Upper lobe of left lung (tissue), 6 donors: Measurements from ENCODE around the gene DPF3. TPM values are rescaled to one million over a fixed set of nuclear protein-coding genes. Genes with fewer than 3 reads are reported as not detected.

Experiments
- ATAC-seq, 2 donors: fragments of 200-7000 bp; cut with Tn5 transposase; one replicate each; pipeline ENCODE4 v1.9.1; 2022; ENCODE audit warnings: mild to moderate bottlenecking in 2 of 2, moderate library complexity in 2 of 2; ENCODE audit not compliant: low FRiP score in 2 of 2
- DNase-seq, 2 donors: peaks; one replicate each; pipeline ENCODE4 v3.0.0-alpha.2; 2019 to 2020
- H3K27ac ChIP-seq, 4 donors: fragments of 200-600 bp; sonication (generic); one replicate each; pipeline ENCODE4 v1.5.1; 2016 to 2019
- H3K27me3 ChIP-seq, 4 donors: fragments of 200-600 bp; sonication (generic); one replicate each; pipeline ENCODE4 v1.5.1; 2017 to 2019
- H3K36me3 ChIP-seq, 4 donors: fragments of 200-600 bp; sonication (generic); one replicate each; pipeline ENCODE4 v1.5.1; 2016 to 2019
- H3K4me1 ChIP-seq, 4 donors: fragments of 200-600 bp; sonication (generic); one replicate each; pipeline ENCODE4 v1.5.1; 2018 to 2019
- H3K4me3 ChIP-seq, 4 donors: fragments of 200-600 bp; sonication (generic); one replicate each; pipeline ENCODE4 v1.5.1; 2017 to 2019; ENCODE audit warnings: mild to moderate bottlenecking in 2 of 4, moderate library complexity in 1 of 4
- H3K9me3 ChIP-seq, 4 donors: fragments of 200-600 bp; sonication (generic); one replicate each; pipeline ENCODE4 v1.5.1; 2018 to 2019
- EP300 ChIP-seq, 4 donors: sonication (generic); formaldehyde crosslinking; IDR thresholded peaks; one replicate each; pipeline ENCODE4 v1.5.1; 2017; ENCODE audit warnings: antibody characterized with exemption in 4 of 4, control low read depth in 2 of 4
- POLR2A ChIP-seq, 4 donors: fragments of 450-650 bp; IDR thresholded peaks; one replicate each; pipeline ENCODE4 v1.5.1; 2016 to 2017; ENCODE audit warnings: antibody characterized with exemption in 4 of 4, mild to moderate bottlenecking in 2 of 4
- POLR2AphosphoS5 ChIP-seq, 2 donors: sonication (generic); formaldehyde crosslinking; IDR thresholded peaks; one replicate each; pipeline ENCODE4 v1.5.1; 2017; ENCODE audit warnings: antibody characterized with exemption in 2 of 2
- WGBS, 2 donors: methylation state at CpG; one replicate each; pipeline ENCODE4 v1.1.5; 2017 to 2018; 5-methylcytosine and 5-hydroxymethylcytosine counted together
- total RNA-seq, 6 donors: library from RNA; depleted of rRNA in 4 of 6; stranded (reverse); fragments of >200 nt in 4 of 6; gene quantifications; one replicate each; pipeline versions ENCODE4 v1.1.0 to v1.2.1, GENCODE V29; 2016 to 2021
- TF ChIP-seq, protein P1 (sequence below), 6 experiments: fragments of 450-650 bp in 4 of 6; fragments of 200-600 bp in 2 of 6; sonication (generic) in 2 of 6; IDR thresholded peaks; one replicate each; pipeline ENCODE4 v1.5.1; 2016 to 2019; ENCODE audit warnings: antibody characterized with exemption in 6 of 6
- donor health status: DM: no; HTN: no; CAD: no; lungs with moderate emphysema.
- donor health status: DM: no; HTN: yes; CAD: no; lungs with severe emphysema.

The DPF3 gene
- total RNA-seq, 6 donors from 2014 or later = 0.30 to 1.3 (median 1.0) TPM

DNA sequence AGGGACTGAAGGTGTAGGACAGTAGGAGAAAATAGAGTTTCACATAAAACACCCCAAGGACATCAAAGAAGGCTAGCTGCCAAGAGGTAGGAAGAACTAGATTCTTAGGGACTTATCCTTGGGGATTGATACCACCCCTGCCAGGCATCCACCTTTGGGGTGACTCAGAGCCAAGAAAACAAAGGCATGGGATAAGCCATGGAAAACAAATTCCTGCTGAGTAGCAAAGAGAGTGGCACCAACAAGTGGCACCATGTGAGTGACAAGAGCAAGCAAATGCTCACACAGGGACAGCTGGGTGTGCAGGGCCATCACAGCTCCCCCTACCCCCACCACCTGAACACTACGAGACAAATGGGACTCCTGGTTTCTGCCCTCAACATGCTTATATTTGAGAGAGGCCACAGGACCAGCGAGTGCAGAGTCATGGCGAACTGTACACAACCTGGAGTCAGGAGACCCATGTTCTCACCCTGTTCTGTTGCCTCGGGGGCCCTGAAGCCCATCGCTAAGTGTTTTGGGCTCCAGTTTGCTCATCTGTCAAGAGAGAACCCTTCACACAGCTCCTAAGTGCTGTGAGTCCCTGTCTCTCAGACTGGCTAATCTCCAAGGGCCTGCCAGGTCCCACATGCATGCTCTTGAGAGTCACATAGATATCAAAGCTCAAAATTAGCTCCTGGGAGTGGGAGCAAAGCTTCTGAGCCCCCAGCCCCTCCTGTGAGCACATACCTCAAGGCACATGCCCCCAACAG lies 91.9 kb downstream of the DPF3 start:
- Histone ChIP-seq H3K27me3 (no peaks in the 10 kb centered on the region), H3K27ac (no peak overlapping the region), H3K9me3 (no peaks in the 10 kb centered on the region), H3K4me3 (no peak overlapping the region), H3K36me3 (no peaks in the 10 kb centered on the region), H3K4me1 (no peaks in the 10 kb centered on the region)
- TF ChIP-seq, protein P1, sequence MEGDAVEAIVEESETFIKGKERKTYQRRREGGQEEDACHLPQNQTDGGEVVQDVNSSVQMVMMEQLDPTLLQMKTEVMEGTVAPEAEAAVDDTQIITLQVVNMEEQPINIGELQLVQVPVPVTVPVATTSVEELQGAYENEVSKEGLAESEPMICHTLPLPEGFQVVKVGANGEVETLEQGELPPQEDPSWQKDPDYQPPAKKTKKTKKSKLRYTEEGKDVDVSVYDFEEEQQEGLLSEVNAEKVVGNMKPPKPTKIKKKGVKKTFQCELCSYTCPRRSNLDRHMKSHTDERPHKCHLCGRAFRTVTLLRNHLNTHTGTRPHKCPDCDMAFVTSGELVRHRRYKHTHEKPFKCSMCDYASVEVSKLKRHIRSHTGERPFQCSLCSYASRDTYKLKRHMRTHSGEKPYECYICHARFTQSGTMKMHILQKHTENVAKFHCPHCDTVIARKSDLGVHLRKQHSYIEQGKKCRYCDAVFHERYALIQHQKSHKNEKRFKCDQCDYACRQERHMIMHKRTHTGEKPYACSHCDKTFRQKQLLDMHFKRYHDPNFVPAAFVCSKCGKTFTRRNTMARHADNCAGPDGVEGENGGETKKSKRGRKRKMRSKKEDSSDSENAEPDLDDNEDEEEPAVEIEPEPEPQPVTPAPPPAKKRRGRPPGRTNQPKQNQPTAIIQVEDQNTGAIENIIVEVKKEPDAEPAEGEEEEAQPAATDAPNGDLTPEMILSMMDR (IDR thresholded peaks at IDR 0.05) = no peak
- TF ChIP-seq POLR2A (IDR thresholded peaks at IDR 0.05) (no peak), POLR2AphosphoS5 (IDR thresholded peaks at IDR 0.05) (no peak), EP300 (IDR thresholded peaks at IDR 0.05) (no peak)
- 71 to 89% methylated on average over 5 of the region's 5 CpGs for WGBS, 2 donors
- no peak for ATAC-seq
- DNase-seq = no peak

- Histone ChIP-seq H3K36me3 (no peaks in the 10 kb centered on the region), H3K4me3 (no peak overlapping the region), H3K9me3 (no peaks in the 10 kb centered on the region), H3K27me3 (no peaks in the 10 kb centered on the region), H3K4me1 (no peaks in the 10 kb centered on the region), H3K27ac (no peak overlapping the region)
- ATAC-seq = no peak
- DNase-seq = no peak
- WGBS, 2 donors = 74 to 81% methylated on average over 4 of the region's 4 CpGs
- TF ChIP-seq POLR2A (IDR thresholded peaks at IDR 0.05) (no peak), POLR2AphosphoS5 (IDR thresholded peaks at IDR 0.05) (no peak)
- TF ChIP-seq, protein P1 (IDR thresholded peaks at IDR 0.05) = no peak
Observed at GRCh38 chr14:72801381-72801812, 92.5 kb downstream of the DPF3 start.

DNA sequence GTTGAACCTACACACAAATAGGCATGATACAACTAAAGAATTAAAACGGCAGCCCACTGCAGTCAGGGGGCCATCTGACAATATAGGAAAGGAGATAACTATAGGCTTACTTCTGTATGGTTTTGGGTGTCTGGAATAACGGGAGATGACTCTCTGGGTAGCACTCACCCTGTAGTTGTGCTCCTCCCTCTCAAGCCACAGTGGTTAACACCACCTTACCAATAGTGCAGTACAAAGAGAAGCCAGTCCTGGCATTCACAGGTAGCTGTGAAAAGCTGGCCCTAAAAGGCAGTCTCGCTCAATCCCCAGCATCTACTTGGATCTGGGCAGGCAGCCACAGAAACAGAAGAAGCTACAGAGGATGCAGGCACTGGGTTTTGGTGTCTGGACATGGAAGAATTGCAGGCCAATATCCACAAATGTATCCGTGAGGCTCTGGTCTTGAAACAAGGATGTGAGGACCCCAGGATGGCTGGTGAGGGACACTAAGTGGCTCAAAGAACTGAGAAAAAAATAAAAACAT lies 93.0 kb downstream of the DPF3 start:
- Histone ChIP-seq H3K27me3 (no peaks in the 10 kb centered on the region), H3K9me3 (no peaks in the 10 kb centered on the region), H3K4me3 (no peak overlapping the region), H3K27ac (no peak overlapping the region), H3K4me1 (no peaks in the 10 kb centered on the region), H3K36me3 (no peaks in the 10 kb centered on the region)
- no peak for DNase-seq
- TF ChIP-seq EP300 (IDR thresholded peaks at IDR 0.05) (no peak), POLR2AphosphoS5 (IDR thresholded peaks at IDR 0.05) (no peak), POLR2A (IDR thresholded peaks at IDR 0.05) (no peak)
- TF ChIP-seq, protein P1 (IDR thresholded peaks at IDR 0.05) = no peak
- ATAC-seq = no peak
- WGBS, 2 donors = 78 to 90% methylated on average over 4 of the region's 4 CpGs

DNA sequence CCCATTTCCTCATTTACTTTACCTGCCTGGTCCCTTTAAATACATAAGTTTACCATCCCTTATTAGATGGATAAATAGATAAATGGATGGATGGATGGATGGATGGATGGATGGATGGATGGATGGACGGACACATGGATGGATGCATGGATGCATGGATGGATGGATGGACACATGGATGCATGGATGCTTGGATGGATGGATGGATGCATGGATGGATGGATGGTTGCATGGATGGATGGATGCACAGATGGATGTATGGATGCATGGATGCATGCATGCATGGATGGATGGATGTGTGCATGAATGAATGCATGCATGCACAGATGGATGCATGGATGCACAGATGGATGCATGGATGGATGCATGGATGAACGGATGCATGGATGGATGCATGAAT lies 93.6 kb downstream of the DPF3 start:
- Histone ChIP-seq H3K27ac (no peak overlapping the region), H3K9me3 (no peaks in the 10 kb centered on the region), H3K36me3 (no peaks in the 10 kb centered on the region), H3K4me1 (no peaks in the 10 kb centered on the region), H3K27me3 (no peaks in the 10 kb centered on the region), H3K4me3 (no peak overlapping the region)
- ATAC-seq (no peak), DNase-seq (no peak)
- TF ChIP-seq EP300 (IDR thresholded peaks at IDR 0.05) (no peak), POLR2AphosphoS5 (IDR thresholded peaks at IDR 0.05) (no peak), POLR2A (IDR thresholded peaks at IDR 0.05) (no peak)
- TF ChIP-seq, protein P1 (IDR thresholded peaks at IDR 0.05) = no peak
- 91 to 94% methylated on average over 2 of the region's 2 CpGs for WGBS, 2 donors

DNA sequence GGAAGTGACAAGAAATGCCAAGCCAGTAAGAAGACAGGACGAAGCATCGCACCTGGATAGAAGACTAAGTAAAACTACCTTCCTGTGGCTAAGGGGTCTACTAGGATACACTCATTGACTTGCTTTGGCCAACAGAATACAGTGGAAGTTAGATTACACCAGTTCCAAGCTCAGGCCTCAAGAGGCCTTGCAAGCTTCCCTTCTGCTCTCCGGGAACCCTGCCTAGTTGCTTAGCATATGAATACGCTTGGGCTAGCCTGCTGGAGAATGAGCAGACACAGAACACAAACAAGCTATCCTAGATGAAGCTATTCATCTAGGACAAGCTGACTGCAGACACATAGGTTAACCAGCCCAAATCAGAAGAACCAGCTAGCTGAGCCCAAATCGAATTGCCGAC lies 97.0 kb downstream of the DPF3 start:
- DNase-seq (no peak), ATAC-seq (no peak)
- no peaks in the 10 kb centered on the region for H3K36me3 ChIP-seq
- H3K27me3 ChIP-seq = no peaks in the 10 kb centered on the region
- H3K27ac ChIP-seq = no peak overlapping the region
- H3K4me3 ChIP-seq = no peak overlapping the region
- 95 to 97% methylated on average over 6 of the region's 6 CpGs for WGBS, 2 donors
- H3K4me1 ChIP-seq = no peaks in the 10 kb centered on the region
- H3K9me3 ChIP-seq = no peaks in the 10 kb centered on the region
- TF ChIP-seq, protein P1 (IDR thresholded peaks at IDR 0.05) = no peak
- TF ChIP-seq POLR2A (IDR thresholded peaks at IDR 0.05) = no peak
- TF ChIP-seq POLR2AphosphoS5 (IDR thresholded peaks at IDR 0.05) = no peak
- no peak for TF ChIP-seq EP300 (IDR thresholded peaks at IDR 0.05)
